ENCODE data around the gene PRIMPOL.

GRCh38 chr4:184620212-184620867 lies 29.2 kb upstream of the PRIMPOL start:
- TF ChIP-seq EZH2 (IDR thresholded peaks at IDR 0.05; ENCODE audit: borderline replicate concordance, low read length), result no peak
- TF ChIP-seq, protein P1, sequence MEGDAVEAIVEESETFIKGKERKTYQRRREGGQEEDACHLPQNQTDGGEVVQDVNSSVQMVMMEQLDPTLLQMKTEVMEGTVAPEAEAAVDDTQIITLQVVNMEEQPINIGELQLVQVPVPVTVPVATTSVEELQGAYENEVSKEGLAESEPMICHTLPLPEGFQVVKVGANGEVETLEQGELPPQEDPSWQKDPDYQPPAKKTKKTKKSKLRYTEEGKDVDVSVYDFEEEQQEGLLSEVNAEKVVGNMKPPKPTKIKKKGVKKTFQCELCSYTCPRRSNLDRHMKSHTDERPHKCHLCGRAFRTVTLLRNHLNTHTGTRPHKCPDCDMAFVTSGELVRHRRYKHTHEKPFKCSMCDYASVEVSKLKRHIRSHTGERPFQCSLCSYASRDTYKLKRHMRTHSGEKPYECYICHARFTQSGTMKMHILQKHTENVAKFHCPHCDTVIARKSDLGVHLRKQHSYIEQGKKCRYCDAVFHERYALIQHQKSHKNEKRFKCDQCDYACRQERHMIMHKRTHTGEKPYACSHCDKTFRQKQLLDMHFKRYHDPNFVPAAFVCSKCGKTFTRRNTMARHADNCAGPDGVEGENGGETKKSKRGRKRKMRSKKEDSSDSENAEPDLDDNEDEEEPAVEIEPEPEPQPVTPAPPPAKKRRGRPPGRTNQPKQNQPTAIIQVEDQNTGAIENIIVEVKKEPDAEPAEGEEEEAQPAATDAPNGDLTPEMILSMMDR (IDR thresholded peaks at IDR 0.05; ENCODE audit: low read length), result no peak

All from OCI-LY1 (cell line).